AG08396 (cell line): Measurements from ENCODE around the gene CD300LF.

Source experiments
- DNase-seq: peaks from one replicate; pipeline ENCODE4 v3.0.0; 2012; ENCODE audit warnings: low spot score, mixed read lengths

The CD300LF gene

DNA sequence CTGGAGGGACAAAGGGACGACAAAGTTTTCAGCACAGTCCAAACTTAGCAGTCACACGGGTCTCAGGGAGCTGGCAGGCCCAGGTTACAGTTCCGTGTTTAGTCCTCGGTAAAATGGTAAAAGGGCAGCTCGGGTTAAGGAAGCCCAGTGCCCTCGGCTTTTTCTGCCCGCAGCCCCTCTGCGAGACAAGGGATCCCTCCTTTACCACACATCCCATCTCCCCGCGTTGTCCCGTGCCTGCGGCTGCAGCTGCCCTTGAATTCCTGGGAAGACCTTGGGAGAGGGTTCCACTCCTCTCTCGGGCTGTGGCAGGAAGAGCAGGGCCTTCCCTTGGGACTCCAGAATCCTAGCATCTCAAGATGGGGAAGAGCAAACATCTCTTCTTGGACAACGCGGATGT lies 17.1 kb upstream of the CD300LF start:
- no peak for DNase-seq

GRCh38 chr17:74729368-74729767 lies 16.6 kb upstream of the CD300LF start:
- no peak for DNase-seq

DNA sequence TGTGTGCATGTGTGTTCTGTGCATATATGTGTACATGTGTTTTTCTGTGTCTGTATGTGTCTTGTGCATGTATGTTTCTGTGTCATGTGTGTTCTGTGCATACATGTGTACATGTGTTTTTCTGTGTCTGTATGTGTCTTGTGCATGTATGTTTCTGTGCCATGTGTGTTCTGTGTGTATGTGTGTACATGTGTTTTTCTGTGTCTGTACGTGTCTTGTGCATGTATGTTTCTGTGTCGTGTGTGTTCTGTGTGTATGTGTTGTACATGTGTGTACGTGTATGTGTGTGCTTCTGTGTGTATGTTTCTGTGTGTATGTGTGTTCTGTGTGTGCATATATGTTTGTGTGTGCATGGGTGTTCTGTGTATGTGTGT lies 16.0 kb upstream of the CD300LF start:
- DNase-seq = no peak

- no peak for DNase-seq
These were observed 15.4 kb upstream of the CD300LF start for GRCh38 chr17:74728033-74728701.

GRCh38 chr17:74725111-74725510 lies 12.4 kb upstream of the CD300LF start:
- DNase-seq = no peak

DNA sequence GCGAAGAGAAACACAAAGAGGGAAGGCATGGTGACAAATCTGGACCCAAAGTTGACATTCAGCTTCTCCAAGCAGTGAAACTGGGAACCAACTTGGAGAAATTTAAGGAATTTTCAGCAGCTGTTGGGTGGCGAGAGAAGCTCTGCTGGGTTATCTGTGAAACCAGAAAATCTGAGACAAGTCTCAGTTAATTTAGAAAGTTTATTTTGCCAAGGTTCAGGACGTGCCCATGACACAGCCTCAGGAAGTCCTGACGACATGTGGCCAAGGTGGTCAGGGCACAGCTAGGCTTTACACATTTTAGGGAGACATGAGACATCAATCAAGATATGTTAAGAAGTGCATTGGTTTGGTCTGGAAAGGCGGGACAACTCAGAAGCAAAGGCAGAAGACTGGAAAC lies 11.2 kb upstream of the CD300LF start:
- no peak for DNase-seq

- no peak for DNase-seq
These were observed 10.1 kb upstream of the CD300LF start for GRCh38 chr17:74722782-74723181.

- DNase-seq = no peak
These were observed 7.8 kb upstream of the CD300LF start for GRCh38 chr17:74720506-74720905.

GRCh38 chr17:74715144-74715543 lies 2.4 kb upstream of the CD300LF start:
- DNase-seq = no peak

DNA sequence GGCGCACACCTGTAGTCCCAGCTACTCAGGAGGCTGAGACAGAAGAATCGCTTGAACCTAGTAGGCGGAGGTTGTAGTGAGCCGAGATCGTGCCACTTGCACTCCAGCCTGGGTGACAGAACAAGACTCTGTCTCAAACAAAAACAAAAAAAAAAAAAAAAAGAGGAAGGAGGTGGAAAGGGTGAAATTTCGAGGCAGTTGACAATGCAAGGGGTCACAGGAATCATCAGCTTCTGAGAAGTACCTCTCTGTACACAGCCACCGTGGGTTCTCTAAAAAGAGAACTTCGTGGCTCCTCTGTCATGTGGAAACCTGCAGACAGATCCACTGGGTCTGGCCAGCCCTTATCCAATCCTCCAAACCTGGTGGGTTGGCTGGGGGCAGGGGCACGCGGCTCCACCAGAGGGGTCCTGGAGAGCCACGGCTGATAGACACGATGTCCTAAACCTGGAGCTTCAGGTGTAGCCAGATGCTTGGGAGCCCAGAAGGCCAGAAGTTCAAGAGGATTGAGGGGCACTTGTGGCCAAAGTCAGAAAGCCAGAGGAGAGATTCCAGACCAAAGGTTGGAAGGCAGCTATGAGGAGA lies 540 bp upstream of the CD300LF start:
- DNase-seq = no peak

- no peak for DNase-seq
These were observed 422 bp downstream of the CD300LF start for GRCh38 chr17:74712301-74712700.

GRCh38 chr17:74711058-74711824 lies 1.5 kb downstream of the CD300LF start:
- DNase-seq = no peak

GRCh38 chr17:74704544-74704943 lies 8.2 kb downstream of the CD300LF start:
- no peak for DNase-seq

- no peak for DNase-seq
These were observed 9.4 kb downstream of the CD300LF start for GRCh38 chr17:74703311-74703710.

DNA sequence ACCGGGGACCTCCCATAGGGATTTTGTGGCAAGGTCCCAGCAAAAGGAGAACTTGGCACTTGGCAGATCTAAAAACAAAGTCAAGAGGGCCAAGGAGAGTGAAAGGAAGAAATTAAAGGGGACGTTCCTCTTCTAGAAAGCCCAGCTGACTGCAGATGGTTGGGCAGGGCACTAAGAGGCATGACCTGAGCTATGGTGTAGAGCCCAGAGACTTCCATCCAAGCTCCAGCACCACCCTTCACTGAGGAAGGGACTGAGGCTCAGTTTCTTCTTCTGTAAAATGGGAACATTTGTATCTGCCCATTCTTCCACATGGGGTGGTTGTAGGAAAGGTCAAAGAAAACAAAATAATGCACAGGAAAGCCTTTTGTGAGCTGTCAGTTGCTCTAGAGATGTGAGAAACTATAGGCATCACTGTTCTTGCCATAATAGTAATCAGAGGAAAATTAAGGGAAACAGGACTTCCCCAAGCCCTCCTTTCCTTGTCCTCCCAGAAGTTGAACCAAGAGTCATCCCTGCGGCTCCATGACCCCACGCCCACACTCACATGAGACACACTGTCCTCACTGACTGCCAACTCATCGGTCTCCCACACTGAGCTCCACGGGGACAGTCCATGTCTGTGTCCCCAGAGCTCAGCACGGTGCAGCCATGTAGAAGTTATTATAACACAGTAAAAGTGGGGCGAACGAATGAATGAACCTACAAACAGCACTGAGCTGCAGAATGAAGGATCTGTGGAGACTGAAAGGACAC lies 10.4 kb downstream of the CD300LF start:
- no peak for DNase-seq

DNA sequence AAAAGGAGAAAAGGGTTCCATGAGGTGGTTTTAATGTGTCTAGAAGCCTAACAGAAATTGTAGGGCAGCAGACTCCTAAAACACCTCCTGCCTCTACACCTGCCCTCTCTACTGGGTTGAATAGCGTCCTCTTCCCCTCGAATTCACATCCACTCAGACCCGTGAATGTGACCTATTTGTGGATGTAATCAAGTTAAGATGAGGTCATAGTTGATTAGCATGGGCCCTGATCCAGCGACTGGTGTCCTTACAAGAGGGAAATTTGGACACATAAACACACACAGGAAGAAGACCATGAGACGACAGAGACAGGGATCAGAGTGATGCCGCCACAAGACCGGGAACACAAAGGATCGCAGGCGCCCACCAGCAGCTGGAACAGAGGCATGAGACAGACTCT lies 13.5 kb downstream of the CD300LF start:
- DNase-seq = no peak

DNA sequence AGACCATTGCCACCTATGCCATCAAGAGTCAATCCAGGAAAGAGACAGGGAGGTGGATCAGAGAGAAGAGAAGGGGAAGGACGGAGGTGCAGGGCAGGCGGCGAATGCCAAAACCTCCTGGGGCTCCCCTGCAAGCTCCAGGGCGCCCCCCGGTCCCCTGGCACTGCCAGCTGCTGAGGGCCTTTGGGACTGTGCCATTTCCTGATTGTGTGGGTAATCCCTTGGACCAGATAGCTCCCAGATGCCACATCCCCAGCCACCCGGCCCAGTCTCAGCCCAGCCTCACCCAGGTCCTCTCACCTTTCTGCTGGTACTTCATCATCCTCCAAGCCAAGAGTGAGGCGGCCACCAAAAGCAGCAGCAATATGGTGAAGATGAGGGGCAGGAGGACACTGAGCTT lies 14.7 kb downstream of the CD300LF start:
- DNase-seq = no peak

DNA sequence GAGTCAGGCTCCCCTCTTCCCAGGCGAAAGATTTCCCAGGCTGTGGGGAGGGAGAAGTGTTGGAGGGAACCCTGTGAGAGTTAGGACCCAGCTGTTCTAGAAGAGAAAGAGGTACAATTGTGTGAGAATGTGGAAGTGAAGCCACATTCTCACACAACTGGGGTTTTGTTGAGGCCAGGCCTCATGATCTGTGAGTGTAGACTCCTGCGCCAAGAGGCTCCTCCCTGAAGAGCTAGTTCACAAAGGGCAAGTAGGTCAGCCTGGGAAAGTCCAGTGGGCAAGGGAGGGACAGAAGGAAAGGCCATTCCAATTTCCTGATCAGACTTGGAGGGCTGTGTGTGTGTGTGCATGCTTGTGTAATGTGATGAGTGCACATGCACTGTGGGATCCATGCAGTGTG lies 15.2 kb downstream of the CD300LF start:
- DNase-seq = no peak

DNA sequence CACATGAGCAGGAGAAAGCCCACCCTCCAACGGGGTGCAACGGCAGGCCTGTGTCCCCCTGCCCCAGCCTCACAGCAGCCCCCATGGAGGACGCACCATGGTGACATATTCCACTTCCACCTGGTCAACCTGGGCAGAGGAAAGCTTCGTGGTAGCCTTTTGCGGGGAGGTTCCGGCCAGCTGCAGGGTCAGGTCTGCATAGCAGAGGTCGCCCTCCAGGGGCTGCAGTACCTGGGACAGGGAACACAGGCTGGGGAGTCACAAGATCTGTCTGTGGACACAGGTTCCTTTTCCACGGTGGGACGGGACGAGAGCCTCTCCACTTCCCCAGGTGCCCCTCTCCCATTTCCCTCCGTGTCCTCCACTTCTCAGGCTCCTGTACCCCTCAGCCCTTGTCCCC lies 17.1 kb downstream of the CD300LF start:
- DNase-seq = no peak

DNA sequence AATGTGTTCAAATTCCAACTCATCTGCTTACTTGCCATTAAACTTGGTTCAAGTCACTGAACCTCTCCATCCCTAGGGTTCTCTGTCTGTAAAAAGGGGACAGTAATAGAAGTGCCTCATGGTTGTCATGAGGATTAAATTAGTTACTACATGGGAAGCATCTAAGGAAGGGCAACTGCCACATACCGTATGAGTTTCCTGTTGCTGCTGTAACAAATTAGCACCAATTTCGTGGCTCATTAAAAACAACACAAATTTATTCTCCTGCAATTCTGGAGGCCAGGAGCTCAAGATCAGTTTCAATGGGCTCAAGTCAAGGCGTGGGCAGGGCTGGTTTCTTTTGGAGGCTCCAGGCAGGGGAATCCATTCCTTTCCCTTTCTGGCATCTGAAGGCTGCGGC lies 18.6 kb downstream of the CD300LF start:
- DNase-seq = no peak

DNA sequence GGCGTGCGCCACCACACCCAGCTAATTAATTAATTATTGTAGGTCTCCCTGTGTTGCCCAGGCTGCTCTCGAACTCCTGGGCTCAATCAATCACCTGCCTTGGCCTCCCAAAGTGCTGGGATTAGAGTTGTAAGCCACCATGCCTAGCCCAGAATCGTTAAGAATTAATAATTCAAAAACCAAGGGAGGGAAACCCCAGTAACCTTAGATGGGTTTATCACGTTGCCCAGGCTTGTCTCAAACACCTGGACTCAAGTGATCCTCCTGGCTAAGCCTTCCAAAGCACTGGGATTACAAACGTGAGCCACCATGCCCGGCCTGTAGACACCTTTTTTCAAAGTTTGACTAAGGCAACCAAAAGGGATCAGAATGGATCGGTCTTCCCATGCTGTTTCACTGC lies 21.6 kb downstream of the CD300LF start:
- DNase-seq = no peak

- no peak for DNase-seq
These were observed 22.3 kb downstream of the CD300LF start for GRCh38 chr17:74690409-74690825.

GRCh38 chr17:74687886-74688285 lies 24.8 kb downstream of the CD300LF start:
- DNase-seq = no peak
